Measurements from ENCODE around the gene CUL9.

The CUL9 gene

DNA sequence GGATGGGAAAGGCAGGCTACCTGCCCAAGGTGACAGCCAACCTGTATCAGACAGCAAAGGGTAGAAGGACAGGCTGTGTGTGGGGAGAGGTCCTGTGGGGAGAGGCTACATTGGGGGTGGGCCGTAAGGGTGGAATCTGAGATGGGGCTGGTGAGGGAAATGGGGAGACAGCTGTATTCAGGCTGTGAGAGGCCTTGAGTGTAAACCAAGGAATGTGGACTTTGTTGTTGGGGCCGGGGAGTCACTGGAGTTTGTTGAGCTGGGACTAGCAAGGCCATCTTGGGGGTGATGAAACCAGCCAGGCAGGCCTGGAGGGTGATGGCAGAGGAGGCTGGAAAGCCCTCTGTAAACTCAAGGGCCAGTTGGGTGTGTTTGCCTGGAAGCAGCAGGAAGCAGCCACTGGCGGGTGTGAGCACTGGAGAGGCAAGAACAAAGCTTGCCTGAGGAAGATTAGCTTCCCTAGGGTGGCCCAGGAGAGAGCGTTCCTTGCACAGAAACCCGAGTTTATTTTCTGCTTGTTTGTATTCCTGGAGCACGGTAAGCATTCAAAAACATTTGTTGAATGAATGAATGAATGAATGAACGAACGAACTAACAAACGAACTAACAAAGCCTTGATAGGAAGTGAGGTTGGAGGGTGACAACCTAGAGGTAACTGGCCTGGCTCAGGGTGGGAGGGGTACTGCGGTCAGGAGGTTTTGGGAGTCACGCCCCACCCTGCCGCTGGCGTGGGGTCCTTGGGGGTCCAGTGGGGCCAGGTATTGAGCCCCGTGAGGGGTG is 80.2 kb downstream of the CUL9 start:
- Histone ChIP-seq H3K27me3 (replicated peaks; ENCODE audit: control insufficient read depth, insufficient read depth, low read length) (peaks cover 38% of the 10 kb centered on the region), H3K9me3 (ENCODE audit: control insufficient read depth, low read length) (no peaks in the 10 kb centered on the region), H3K4me3 (ENCODE audit: low read length) (no peak overlapping the region), H3K36me3 (ENCODE audit: control insufficient read depth, insufficient read depth, low read length, severe bottlenecking) (no peaks in the 10 kb centered on the region), H3K9ac (ENCODE audit: low read length) (no peak overlapping the region), H3K4me1 (ENCODE audit: control insufficient read depth, insufficient read depth, low read length) (no peaks in the 10 kb centered on the region)
- no peak for DNase-seq (ENCODE audit: low read depth)

DNA sequence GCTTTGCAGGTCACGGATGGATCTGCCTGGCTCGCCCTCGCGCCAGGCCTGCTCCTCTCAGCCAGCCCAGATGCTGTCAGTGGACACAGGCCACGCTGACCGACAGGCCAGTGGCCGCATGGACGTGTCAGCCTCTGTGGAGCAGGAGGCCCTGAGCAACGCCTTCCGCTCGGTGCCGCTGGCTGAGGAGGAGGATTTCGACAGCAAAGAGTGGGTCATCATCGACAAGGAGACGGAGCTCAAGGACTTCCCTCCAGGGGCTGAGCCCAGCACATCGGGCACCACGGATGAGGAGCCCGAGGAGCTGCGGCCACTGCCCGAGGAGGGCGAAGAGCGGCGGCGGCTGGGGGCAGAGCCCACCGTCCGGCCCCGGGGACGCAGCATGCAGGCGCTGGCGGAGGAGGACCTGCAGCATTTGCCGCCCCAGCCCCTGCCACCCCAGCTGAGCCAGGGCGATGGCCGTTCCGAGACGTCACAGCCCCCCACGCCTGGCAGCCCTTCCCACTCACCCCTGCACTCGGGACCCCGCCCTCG is 80.9 kb downstream of the CUL9 start:
- Histone ChIP-seq H3K27me3 (replicated peaks; ENCODE audit: control insufficient read depth, insufficient read depth, low read length) (peaks cover 34% of the 10 kb centered on the region), H3K4me1 (ENCODE audit: control insufficient read depth, insufficient read depth, low read length) (no peaks in the 10 kb centered on the region), H3K36me3 (ENCODE audit: control insufficient read depth, insufficient read depth, low read length, severe bottlenecking) (no peaks in the 10 kb centered on the region), H3K9ac (ENCODE audit: low read length) (no peak overlapping the region), H3K9me3 (ENCODE audit: control insufficient read depth, low read length) (no peaks in the 10 kb centered on the region), H3K4me3 (ENCODE audit: low read length) (no peak overlapping the region)
- DNase-seq (ENCODE audit: low read depth): no peak

DNA sequence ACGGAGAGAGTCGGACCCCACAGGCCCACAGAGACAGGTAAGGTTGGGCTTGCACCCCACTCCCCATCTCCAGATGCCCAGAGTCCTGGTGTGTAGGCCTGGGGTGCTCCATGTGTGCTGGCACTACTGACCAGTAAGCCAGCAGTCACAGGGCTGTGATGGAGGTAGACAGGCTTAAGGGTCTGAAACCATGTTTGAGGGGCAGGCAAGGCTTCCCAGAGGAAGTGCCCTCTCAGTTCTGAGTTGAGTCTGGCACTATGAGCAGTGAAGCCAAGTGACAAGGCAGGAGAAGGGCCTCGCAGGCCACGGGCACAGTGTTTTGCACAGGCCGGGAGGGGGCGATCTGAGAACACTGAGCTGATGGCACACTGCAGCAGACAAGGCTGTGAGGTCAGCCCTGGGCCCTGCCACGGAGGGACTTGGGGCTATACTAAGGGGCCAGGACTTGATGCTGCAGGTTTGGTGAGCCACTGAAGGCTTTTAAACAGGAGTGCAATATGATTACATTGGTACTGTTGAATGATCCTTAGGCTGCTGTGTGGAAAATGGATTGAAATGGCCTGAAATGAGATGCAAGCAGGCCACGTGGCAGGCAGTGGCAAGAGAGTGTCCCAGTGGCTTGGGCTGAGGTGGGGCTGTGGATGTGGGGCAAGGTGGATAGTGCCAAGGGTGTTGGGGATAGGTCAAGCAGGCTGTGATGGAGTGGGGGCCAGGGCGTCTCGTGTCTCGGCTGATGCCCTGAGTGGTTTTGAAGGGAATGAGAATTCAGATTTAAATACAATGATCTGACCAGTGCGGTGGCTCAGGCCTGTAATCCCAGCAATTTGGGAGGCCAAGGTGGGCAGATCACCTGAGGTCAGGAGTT is 81.5 kb downstream of the CUL9 start:
- peak; percentile 80 for DNase-seq (ENCODE audit: low read depth)
- Histone ChIP-seq H3K4me1 (ENCODE audit: control insufficient read depth, insufficient read depth, low read length) (peaks cover 3% of the 10 kb centered on the region), H3K36me3 (ENCODE audit: control insufficient read depth, insufficient read depth, low read length, severe bottlenecking) (no peaks in the 10 kb centered on the region), H3K9me3 (ENCODE audit: control insufficient read depth, low read length) (no peaks in the 10 kb centered on the region), H3K9ac (ENCODE audit: low read length) (no peak overlapping the region), H3K27me3 (replicated peaks; ENCODE audit: control insufficient read depth, insufficient read depth, low read length) (peaks cover 35% of the 10 kb centered on the region), H3K4me3 (ENCODE audit: low read length) (no peak overlapping the region)

DNA sequence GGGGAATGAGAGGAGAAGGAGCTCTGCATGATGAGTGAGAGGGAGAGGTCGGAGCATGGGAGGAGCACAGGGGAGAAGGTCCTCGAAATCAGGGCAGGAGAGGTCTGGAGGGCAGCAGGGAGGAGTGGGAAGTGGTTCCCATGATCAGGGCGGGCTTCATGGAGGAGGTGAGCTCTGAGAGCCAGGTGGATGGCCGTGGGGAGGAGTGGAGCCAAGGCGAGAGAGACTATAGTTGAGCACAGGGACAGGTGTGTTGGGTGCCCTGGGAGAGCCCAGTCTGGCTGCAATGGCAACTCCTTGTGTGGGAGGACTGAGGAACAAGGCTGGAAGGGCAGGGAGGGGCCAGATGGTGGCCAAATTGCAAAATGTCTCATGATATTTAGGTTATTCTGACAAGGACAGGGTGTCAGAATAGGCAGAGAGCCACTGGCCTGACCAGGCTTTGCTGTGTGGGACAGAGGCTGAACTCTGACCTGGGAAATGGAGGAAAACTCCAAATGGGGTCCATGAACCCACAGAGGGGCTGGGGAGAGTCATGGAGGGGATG is 82.7 kb downstream of the CUL9 start:
- H3K9me3 ChIP-seq (ENCODE audit: control insufficient read depth, low read length): no peaks in the 10 kb centered on the region
- peaks cover 40% of the 10 kb centered on the region for H3K27me3 ChIP-seq (replicated peaks; ENCODE audit: control insufficient read depth, insufficient read depth, low read length)
- H3K9ac ChIP-seq (ENCODE audit: low read length): no peak overlapping the region
- H3K4me3 ChIP-seq (ENCODE audit: low read length): no peak overlapping the region
- H3K36me3 ChIP-seq (ENCODE audit: control insufficient read depth, insufficient read depth, low read length, severe bottlenecking): no peaks in the 10 kb centered on the region
- peaks cover 7% of the 10 kb centered on the region for H3K4me1 ChIP-seq (ENCODE audit: control insufficient read depth, insufficient read depth, low read length)
- no peak for DNase-seq (ENCODE audit: low read depth)

DNA sequence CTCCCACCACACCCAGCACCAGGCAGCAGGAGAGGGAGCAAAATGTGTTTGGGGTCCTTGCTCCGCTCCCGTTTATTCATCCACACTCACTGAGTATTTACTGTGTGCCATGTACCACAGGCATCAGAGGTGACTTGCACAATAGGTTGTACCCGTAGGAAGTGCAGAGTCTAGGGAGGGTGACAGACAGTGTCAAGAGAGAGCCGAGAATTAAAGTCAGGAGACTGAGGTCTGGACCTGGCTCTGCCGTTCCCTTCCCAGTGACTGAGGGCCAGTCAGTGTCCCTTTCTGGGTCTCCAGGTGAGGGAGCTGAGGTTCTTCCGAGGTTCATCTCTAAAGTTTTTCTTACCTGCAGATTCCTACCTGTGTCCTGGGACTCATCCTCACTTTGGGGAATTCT is 83.6 kb downstream of the CUL9 start:
- Histone ChIP-seq H3K4me3 (ENCODE audit: low read length) (no peak overlapping the region), H3K9ac (ENCODE audit: low read length) (no peak overlapping the region), H3K36me3 (ENCODE audit: control insufficient read depth, insufficient read depth, low read length, severe bottlenecking) (no peaks in the 10 kb centered on the region), H3K27me3 (replicated peaks; ENCODE audit: control insufficient read depth, insufficient read depth, low read length) (peaks cover 39% of the 10 kb centered on the region), H3K9me3 (ENCODE audit: control insufficient read depth, low read length) (no peaks in the 10 kb centered on the region), H3K4me1 (ENCODE audit: control insufficient read depth, insufficient read depth, low read length) (peaks cover 7% of the 10 kb centered on the region)
- no peak for DNase-seq (ENCODE audit: low read depth)

DNA sequence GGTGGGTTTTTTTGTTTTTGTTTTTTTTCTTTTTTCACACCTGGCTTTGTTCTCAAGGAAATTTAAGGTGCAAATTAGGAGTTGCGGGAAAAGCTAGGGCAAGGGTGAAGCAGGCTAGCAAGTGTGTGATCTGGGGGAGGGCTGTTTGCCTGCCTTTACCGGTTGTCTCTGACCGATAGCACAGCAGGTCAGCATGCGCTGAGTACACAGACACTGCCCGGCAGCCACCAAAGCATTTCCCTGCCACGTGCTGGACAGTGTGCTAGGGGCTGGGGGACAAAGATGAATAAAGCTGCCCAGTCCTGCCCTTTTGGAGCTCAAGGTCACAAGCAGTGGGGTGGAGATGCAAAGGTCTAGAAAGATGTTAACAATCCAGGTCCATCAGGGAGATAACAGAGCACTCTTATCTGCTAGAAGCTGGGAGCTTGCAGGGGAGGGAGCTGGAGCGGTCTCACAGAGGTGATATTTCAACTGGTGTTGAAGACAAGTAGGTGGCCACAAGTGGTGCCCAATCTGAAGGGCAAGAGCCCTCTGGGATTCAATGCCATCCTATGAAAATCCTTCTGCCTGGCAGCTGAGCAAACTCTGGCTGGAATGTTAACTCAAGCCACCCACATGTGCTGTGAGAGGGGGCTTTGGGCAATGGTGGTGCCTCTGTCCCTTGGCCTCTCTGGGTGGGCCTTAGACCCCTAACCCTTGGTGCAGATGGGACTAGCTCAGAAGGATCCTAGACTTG is 85.8 kb downstream of the CUL9 start:
- Histone ChIP-seq H3K27me3 (replicated peaks; ENCODE audit: control insufficient read depth, insufficient read depth, low read length) (peaks cover 42% of the 10 kb centered on the region), H3K9me3 (ENCODE audit: control insufficient read depth, low read length) (no peaks in the 10 kb centered on the region), H3K4me1 (ENCODE audit: control insufficient read depth, insufficient read depth, low read length) (peaks cover 7% of the 10 kb centered on the region), H3K4me3 (ENCODE audit: low read length) (no peak overlapping the region), H3K36me3 (ENCODE audit: control insufficient read depth, insufficient read depth, low read length, severe bottlenecking) (no peaks in the 10 kb centered on the region), H3K9ac (ENCODE audit: low read length) (no peak overlapping the region)
- DNase-seq (ENCODE audit: low read depth): no peak

DNA sequence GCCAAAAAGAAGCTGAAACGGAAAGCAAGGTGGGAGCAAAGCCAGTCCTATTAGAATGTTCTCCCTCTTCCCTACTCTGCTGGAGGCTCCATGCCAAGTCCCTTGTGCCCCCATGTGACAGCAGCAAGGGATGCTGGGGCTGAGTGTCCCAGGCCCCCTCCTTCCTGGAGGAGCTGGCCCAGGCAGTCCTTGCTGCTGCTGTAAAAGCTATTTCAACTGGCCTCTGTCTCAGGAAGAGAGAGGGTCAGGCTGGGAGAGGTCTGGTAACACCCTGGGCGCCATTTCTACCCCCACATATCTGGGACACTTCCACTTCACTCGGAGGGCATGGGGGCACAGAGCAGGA is 86.3 kb downstream of the CUL9 start:
- Histone ChIP-seq H3K4me1 (ENCODE audit: control insufficient read depth, insufficient read depth, low read length) (peaks cover 7% of the 10 kb centered on the region), H3K9ac (ENCODE audit: low read length) (no peak overlapping the region), H3K4me3 (ENCODE audit: low read length) (no peak overlapping the region), H3K27me3 (replicated peaks; ENCODE audit: control insufficient read depth, insufficient read depth, low read length) (peaks cover 46% of the 10 kb centered on the region), H3K36me3 (ENCODE audit: control insufficient read depth, insufficient read depth, low read length, severe bottlenecking) (no peaks in the 10 kb centered on the region), H3K9me3 (ENCODE audit: control insufficient read depth, low read length) (no peaks in the 10 kb centered on the region)
- no peak for DNase-seq (ENCODE audit: low read depth)

DNA sequence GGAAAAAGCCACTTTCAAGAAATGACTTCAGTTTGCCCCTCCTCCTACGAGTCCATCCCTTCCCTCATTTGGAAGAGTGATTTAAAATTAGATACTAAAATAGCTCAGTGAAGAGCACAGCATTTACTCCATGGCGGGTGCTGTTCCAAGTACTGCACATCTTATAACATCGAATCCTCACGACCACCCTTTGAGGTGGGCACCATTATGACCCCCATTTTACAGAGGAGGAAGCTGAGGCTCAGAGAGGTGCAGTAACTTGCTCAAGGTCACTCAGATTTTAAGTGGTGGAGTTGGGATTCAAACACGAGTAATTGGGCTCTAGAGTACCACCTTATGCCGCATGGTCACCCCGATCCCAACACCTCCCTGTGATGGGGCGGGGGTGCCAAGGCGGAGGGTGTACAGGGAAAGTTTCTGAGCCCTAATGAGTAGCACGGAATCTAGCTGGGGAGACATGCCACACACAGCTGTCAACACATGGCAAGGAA is 86.8 kb downstream of the CUL9 start:
- DNase-seq (ENCODE audit: low read depth): no peak
- Histone ChIP-seq H3K27me3 (replicated peaks; ENCODE audit: control insufficient read depth, insufficient read depth, low read length) (peaks cover 51% of the 10 kb centered on the region), H3K9ac (ENCODE audit: low read length) (no peak overlapping the region), H3K36me3 (ENCODE audit: control insufficient read depth, insufficient read depth, low read length, severe bottlenecking) (no peaks in the 10 kb centered on the region), H3K4me1 (ENCODE audit: control insufficient read depth, insufficient read depth, low read length) (peaks cover 7% of the 10 kb centered on the region), H3K4me3 (ENCODE audit: low read length) (peak overlapping the region; percentile 66), H3K9me3 (ENCODE audit: control insufficient read depth, low read length) (no peaks in the 10 kb centered on the region)

DNA sequence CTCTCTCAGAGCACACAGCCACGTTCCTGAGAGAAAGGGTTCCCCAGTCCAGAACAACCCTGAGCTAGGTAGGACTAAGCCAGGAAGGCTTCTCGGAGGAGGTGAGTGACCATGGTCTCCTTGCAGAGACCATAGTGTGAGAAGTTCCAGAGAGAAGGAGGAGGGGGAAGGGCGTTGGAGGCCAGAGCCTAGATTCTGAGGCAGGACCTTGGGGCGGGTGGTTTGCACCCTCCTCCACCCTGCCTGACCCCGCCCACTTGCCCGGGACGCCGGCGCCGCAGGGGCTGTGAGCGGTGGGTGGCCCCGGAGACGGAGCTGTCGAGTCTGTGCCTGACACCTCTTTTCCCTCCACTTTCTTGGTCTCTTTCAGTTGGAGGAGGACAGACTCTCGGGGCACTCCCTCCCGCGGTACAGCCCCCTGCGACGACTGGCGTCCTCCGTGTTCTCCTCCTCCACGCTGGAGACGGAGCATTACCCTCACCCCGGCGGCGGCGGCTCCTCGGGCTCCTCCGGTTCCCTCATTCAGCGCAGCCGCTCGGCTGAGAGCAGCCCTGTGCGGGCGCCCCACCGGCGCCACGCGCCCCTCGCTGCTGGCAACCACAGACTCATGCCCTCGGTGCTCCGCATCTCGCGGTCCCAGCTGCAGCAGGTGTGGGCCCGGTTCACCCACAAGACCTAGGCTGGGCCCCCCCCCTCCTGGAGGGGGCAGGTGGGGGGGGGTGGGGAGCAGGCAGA is 87.4 kb downstream of the CUL9 start:
- Histone ChIP-seq H3K4me1 (ENCODE audit: control insufficient read depth, insufficient read depth, low read length) (peaks cover 7% of the 10 kb centered on the region), H3K36me3 (ENCODE audit: control insufficient read depth, insufficient read depth, low read length, severe bottlenecking) (no peaks in the 10 kb centered on the region), H3K4me3 (ENCODE audit: low read length) (peak overlapping the region; percentile 66), H3K27me3 (replicated peaks; ENCODE audit: control insufficient read depth, insufficient read depth, low read length) (peaks cover 57% of the 10 kb centered on the region), H3K9ac (ENCODE audit: low read length) (no peak overlapping the region), H3K9me3 (ENCODE audit: control insufficient read depth, low read length) (no peaks in the 10 kb centered on the region)
- DNase-seq (ENCODE audit: low read depth): peak; percentile 45

DNA sequence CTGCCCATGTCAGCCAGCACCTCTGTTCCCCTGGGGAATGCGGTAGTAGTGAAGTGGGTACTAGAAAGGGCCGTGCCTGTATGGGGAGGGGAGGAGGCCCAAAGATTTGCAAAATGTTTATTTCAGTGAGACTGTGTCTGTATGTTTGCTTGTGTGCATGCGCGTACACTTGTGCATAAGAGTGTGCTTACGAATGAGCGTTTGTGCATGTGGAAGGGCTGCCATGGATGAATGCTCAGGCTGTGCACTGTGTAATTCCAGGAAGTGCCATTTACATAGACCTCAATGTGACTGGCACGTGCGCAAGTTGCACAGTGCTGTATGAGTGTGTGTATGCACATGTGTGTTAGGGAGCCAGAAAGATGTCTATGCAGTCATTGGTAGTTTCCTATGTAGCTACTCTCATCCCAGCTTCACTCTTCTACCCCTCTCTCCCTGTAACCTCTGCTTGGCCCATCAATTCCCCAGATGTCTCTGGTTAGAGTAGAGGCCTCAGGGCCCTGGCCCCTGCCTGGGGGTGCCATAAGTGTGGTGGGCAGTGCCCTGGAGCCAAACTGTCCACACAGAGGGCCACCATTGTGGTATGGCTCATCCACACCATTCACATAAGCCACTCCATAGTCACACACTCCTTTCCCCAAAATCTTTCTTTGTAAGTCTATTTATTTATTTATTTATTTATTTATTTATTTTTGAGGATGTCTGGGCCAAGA is 89.3 kb downstream of the CUL9 start:
- H3K27me3 ChIP-seq (replicated peaks; ENCODE audit: control insufficient read depth, insufficient read depth, low read length): peaks cover 49% of the 10 kb centered on the region
- H3K9me3 ChIP-seq (ENCODE audit: control insufficient read depth, low read length): no peaks in the 10 kb centered on the region
- H3K4me1 ChIP-seq (ENCODE audit: control insufficient read depth, insufficient read depth, low read length): peaks cover 7% of the 10 kb centered on the region
- H3K4me3 ChIP-seq (ENCODE audit: low read length): no peak overlapping the region
- DNase-seq (ENCODE audit: low read depth): no peak
- no peak overlapping the region for H3K9ac ChIP-seq (ENCODE audit: low read length)
- H3K36me3 ChIP-seq (ENCODE audit: control insufficient read depth, insufficient read depth, low read length, severe bottlenecking): no peaks in the 10 kb centered on the region
